ENCODE results near the gene RPS26.
"Not testable (repeated sequence)": the region's sequence is repeated elsewhere in the genome, so short reads cannot be mapped to it uniquely, and the experiment has no call there.

RPS26 gene

GRCh38 chr12:56041552-56042429 lies at the start of gene RPS26:
RPS26 (plus strand) TSS chr12:56041918; CDS start chr12:56042167, 249 bp downstream.
- peak; percentile 97 for DNase-seq

DNA sequence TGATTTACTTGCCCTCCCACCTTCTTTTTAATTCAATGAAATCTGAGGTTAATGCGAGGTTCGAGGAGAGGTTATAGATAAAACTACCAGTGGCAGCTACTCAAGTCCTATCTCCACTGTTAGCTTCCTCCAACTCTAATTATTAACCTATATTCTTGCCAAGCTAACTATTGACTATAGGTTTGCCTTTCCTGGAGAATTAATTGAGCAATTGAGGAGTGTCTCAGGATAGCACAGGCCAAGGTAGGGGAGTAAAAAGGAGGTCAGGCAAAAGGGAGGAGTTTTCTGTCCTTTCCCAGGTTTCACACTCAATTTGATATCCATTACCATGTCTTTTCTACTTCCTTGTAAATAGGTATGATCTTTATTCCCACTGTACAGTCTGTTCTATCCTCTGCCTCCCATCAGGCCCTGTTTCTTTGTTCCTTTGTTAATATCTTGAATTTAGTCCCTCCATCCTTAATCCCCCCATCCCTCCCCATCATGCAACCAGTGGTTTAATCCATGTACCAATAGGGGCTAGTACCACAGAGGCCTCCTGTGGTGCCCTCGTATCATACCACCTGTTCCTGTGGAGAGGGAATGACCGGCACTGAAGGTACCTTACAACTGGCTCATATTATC lies 48.4 kb upstream of the RPS26 start:
- DNase-seq, result no peak

DNA sequence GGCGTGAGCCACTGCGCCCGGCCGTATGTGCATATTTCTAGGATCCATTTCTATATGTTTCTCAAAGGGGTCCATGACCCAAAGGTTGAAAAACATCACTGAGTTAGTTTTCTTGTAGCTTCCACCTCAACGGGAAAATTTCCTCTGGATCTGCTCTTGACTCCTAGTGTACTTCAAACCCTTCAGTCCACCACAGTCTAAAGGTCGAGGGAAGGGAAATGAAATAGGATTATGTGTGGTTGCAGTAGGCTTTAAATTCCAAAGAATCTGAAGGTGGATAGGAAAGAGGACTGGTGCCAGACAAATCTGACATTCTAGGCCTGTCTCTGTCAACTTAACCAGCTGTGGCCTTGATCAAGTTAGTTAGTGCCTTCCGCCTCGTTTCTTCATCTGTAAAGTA lies 46.4 kb upstream of the RPS26 start:
- no peak for DNase-seq

DNA sequence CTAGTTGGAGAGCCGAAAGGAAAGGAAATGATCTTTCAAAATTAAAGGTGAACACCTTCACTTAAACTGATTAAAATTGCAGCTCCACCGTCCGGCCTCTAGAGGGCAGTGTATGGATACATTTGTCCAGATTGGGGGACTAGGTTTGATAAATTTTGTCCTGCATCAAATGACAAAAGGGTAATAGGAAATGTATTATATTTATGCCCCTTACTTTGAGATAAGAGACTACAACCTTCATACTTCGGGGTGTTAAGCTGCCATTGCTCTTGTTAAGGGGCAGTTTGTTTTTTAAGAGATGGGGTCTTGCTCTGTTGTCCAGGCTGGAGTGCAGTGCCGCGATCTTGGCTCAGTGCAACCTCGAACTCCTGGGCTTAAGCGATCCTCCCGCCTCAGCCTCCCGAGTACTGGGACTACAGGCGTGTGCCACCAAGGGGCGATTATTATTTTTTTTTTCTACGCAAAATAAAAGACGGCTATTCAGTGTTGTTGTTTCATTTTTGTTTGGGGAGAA lies 45.5 kb upstream of the RPS26 start:
- peak; percentile 67 to 84 for DNase-seq

DNA sequence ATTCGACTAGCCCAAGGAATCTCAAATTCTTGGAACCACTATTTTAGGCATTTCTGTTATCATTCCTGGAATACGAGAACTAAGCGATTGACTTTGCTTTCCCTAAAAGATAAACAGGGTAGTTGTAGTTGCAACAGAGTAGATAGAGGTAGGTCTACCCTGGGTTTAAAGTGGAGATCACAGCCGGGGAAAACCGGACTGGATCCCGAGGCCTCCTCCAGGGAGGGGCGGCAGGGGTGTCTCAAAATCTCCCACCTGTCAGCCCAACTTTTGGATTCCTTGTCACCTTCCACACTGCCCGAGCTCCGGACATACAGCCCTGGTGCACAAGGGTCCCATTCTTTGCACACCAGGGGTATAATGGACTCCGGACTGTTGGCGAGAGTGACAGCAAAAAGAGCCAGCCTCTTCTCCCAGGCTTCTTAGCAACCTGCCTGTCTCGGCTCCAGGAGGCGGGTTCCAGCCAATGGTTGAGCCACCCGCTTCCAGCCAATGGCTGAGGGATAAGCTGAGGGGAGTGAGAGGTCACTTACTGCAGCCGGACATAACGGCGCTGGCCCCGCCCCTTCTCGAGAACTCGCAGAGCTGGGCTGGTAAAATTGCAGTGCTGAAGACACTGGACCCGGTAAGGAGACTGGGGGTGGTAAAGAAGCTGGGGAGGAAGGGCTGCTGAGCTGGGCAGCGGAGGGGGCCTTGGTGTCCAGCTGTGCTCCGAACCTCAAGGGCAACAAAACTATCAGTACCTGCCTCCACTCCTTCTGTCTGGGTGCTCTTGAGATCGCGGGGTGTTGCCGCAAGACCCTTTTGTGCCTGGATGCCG lies 44.8 kb upstream of the RPS26 start, which contains the start of gene SUOX:
Gene SUOX, plus strand, starts transcription at position 562 of the 820 bp plus-strand sequence. CDS start 4,946 bp downstream, outside the sequence.
- DNase-seq, result peak; percentile 42 to 81

DNA sequence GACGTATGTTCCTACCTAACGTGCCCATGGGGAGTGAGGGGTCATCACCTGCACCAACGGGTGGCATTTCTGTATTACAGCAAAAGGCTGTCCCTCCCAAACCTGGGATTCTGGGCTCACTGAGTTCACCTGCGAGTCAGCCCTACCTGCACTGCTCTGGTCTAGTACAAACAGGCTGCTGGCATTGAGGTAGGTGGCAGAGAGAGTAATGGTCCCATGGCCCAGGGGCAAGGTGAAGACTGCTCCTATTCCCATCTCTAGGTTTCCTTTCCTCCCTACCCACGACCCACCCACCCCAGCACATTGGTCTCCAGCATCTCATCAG lies 44.2 kb upstream of the RPS26 start:
- no peak for DNase-seq

DNA sequence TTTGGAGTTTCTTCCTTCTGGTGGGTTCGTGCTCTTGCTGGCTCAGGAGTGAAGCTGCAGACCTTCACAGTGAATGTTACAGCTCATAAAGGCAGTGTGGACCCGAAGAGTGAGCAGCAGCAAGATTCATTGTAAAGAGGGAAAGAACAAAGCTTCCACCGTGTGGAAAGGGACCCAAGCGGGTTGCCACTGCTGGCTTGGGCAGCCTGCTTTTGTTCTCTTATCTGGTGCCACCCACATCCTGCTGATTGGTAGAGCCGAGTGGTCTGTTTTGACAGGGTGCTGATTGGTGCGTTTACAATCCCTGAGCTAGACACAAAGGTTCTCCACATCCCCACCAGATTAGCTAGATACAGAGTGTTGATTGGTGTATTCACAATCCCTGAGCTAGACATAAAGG lies 42.2 kb upstream of the RPS26 start:
- DNase-seq, result peak in 1 of 2 donors; percentile 13

DNA sequence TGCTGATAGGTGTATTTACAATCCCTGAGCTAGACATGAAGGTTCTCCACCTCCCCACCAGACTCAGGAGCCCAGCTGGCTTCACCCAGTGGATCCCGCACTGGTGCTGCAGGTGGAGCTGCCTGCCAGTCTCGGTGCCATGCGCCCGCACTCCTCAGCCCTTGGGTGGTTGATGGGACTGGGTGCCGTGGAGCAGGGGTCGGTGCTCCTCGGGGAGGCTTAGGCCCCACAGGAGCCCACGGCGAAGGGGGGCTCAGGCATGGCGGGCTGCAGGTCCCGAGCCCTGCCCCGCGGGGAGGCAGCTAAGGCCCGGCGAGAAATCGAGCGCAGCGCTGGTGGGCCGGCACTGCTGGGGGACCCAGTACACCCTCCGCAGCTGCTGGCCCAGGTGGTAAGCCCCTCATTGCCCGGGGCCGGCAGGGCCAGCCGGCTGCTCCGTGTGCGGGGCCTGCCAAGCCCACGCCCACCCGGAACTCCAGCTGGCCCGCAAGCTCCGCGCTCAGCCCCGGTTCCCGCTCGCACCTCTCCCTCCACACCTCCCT lies 41.6 kb upstream of the RPS26 start:
- DNase-seq, result not testable (repeated sequence)

GRCh38 chr12:56001487-56002100 lies 40.1 kb upstream of the RPS26 start:
- DNase-seq, result no peak

DNA sequence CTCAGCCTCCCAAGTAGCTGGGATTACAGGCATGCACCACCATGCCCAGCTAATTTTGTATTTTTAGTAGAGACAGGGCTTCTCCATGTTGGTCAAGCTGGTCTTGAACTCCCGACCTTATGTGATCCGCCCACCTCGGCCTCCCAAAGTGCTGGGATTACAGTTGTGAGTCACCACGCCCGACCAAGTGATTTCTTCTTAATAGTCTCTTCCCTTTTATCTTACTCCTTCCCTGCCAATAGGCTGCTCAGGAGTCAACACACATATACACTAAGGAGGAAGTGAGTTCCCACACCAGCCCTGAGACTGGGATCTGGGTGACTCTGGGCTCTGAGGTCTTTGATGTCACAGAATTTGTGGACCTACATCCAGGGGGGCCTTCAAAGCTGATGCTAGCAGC lies 38.3 kb upstream of the RPS26 start:
- peak in 1 of 2 donors; percentile 4 for DNase-seq

DNA sequence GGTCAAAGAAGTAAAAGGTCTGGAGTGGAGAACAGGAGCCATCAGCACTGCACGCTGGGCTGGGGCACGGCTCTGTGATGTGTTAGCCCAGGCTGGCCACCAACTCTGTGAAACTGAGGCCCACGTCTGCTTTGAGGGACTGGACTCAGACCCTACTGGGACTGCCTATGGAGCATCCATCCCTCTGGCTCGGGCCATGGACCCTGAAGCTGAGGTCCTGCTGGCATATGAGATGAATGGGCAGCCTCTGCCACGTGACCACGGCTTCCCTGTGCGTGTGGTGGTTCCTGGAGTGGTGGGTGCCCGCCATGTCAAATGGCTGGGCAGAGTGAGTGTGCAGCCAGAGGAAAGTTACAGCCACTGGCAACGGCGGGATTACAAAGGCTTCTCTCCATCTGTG lies 37.5 kb upstream of the RPS26 start:
- no peak for DNase-seq

DNA sequence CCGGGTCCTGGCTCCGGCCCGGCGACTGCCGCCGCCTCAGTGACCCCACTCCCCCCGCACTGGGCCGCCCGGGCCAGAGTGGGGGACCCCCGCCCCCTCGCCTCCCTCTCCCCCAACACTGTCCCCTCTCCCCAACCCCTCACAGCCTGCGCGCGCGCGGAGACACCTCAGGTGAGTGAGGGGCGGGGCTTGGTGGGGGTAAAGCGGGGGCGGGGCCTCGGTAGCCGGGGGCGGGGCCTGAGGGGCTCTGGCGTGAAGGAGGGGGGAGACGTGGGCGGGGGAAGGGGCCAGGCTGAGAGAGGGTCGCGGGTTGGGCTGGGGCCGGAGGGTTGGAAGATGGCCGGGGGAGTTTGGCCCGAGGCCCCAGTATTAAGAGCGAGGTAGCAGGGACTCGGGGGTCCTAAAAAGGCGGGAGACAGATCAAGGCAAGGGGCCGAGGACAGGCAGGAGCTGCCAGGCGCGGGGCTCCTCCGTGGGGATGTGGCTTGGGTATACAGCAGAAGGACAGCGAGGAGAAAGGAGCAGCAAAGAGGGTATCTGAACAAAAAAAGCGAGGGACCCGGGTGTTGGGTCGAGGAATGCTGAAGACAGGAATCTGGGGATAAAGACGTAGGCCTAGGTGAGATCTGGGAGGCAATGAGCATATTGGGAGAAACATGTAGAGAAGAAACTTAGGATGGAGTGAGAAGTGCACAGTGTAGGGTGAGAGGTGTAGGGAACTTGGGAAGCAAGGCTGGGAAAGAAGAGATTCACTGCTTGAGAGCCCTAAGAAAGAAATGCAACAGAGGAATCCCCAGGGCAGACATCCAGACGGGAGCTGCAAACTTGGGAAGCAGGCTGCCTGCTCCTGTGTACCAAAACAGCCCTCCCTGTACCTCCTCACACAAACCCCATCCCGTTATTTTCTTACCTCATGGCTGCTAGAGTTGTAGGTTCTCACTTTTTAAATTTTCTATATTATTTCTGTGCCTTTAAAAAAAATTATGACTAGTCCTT lies 33.9 kb upstream of the RPS26 start:
- DNase-seq, result peak; percentile 64 to 73

GRCh38 chr12:56010111-56010570 lies 31.6 kb upstream of the RPS26 start:
- no peak for DNase-seq

DNA sequence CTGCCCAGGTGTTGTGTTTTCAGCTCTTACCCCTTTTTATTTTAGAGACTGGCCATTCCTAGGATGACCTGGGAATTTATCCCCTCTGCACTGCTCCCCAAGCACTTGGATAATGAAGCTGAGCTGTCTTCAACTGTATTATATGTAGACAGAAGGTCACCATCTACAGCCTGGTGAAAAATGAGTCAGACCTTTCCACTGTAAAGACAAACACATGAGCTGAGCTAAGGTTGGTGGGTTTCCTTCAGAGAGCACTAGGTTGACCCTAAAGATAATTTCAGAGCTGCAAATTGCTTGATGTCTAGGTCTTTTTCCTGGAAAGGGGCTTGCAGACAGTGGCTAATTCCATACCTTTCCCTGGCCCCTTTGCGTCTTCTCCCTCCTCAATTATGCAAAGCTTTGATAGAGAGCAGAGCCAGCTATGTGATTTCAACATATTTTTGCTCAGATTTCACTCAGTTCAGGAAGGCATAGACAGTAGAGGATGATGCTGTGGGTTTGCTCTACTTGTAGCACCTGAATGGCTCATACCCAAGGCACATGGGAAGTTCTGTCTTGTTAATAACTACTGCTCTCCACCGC lies 30.1 kb upstream of the RPS26 start:
- DNase-seq, result no peak

GRCh38 chr12:56013482-56013881 lies 28.2 kb upstream of the RPS26 start:
- DNase-seq, result no peak

DNA sequence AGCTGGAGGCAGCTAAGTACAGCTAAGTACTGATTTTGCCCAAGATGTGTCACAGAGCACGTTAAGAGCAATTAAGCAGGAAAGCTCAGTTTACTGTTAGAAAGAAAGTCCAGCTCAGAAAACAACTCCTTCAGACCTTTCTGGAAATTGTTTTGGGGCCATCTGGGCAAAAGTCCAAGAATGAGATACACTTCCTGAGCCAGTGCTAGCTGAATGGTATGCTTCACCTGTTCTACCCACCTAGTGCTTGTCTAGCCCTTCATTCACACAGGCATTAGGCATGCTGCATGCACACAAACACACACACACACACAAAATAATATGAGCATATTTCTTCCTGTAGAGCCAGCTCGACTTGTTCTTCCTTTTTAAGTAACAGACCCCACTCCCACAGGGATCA lies 27.5 kb upstream of the RPS26 start:
- no peak for DNase-seq

DNA sequence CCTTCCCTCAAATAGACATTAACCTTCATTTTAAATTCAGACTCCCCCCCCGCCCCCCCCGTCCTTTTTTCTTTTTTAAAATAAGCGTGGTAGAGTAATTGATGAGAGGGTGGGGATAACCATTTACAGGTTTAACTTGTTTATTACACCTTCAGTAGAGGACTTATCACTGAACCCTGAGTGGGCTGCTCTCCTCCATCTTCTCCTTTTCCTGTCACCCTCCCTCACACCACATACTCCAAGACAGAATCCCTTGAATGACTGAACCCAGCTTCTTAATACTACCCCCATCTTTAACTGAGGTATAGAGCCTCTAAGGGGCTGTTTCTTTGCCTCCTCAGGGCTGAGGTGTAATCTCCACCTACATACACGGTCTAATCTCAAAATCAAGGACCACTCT lies 24.5 kb upstream of the RPS26 start:
- no peak for DNase-seq

GRCh38 chr12:56018356-56018755 lies 23.4 kb upstream of the RPS26 start:
- no peak for DNase-seq

DNA sequence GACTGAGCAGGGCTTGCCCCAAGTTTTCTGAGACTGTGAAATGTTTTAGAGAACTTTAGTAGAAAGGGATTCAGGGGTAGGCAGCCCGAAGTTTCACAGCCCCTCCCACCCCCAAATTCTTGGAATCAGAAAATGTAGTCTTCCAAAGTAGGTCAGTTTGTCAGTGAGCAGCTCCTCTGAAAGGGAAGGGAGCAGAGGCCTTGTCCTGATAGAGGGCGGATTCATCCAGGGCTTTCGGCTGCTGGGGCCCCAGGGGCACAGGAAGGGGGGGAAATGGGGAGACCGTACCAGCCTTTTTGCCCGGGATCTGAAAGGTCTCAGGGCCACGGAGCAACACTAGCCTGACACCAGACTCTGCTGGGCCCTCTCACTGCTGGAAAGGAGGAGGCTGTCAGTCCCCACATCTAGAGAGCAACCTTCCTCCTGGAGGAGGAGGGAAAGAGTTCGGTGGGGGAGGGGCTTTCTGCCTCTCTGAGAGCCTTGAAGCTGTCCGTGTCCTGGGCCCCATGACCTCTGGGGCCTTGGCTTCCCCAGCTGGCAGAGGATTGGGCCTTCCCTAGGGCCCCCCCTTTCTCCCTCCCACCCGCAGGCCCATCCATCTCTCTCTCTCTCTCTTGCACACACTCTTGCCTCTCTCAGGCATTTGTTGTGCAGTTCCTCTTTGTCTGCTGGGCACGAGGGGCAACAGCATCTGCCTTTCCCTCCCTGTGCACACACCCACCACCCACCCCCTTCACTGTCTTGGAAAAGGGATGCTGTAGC lies 21.1 kb upstream of the RPS26 start, which contains the start of gene IKZF4:
Gene IKZF4, plus strand, starts transcription at position 621 of the 762 bp plus-strand sequence. CDS start 451 bp downstream, outside the sequence.
- peak in 1 of 2 donors; percentile 17 for DNase-seq
